Cardiac fibroblast (primary cell): Measurements from ENCODE around the gene ARHGEF11.

Source experiments
- DNase-seq, 2 donors: peaks; one replicate each; pipeline versions ENCODE4 v3.0.0 to v3.0.0-alpha.2; 2010; ENCODE audit warnings: low read depth in 2 of 2
- H3K4me3 ChIP-seq, 2 donors: replicated peaks in 1 of 2; 1 replicate in 1 of 2; 2 replicates in 1 of 2; pipeline ENCODE4 v1.5.1; 2011; ENCODE audit warnings: low read depth in 2 of 2, low read length in 2 of 2, mild to moderate bottlenecking in 2 of 2, moderate library complexity in 1 of 2
- CTCF ChIP-seq: IDR thresholded peaks from one replicate; pipeline ENCODE4 v1.5.1; 2011; ENCODE audit warnings: low read depth, mild to moderate bottlenecking, low read length, inconsistent platforms

Gene ARHGEF11

GRCh38 chr1:157090771-157091170 is 45.2 kb upstream of the ARHGEF11 start:
- TF ChIP-seq CTCF = no peak
- H3K4me3 ChIP-seq = no peak overlapping the region
- no peak for DNase-seq

DNA sequence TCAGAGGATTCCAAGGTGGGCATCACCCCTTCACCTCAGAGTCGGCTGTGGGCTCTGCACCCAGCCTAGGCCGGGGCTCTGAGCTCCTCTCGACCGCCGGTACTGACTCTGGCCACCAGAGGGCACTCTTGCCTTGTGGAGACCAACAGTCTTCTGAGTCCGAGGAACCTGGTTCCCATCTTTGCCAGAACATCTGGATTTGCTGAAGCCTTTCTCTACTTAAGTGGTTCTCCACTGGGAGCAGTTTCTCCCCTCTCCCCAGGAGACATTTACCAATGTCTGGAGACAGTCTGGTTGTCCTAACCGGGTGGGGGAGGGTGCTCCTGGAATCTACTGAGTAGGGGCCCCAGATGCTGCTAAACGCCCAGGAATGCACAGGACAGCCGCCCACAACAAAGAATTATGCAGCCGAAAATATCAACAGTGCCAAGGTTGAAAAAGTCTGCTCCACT is 44.7 kb upstream of the ARHGEF11 start:
- TF ChIP-seq CTCF = peak; percentile 93
- H3K4me3 ChIP-seq = no peak overlapping the region
- DNase-seq = peak; percentile 89 to 92

- DNase-seq = no peak
- no peak overlapping the region for H3K4me3 ChIP-seq
- TF ChIP-seq CTCF = no peak
These were observed 44.2 kb upstream of the ARHGEF11 start for GRCh38 chr1:157089789-157090188.

- no peak for TF ChIP-seq CTCF
- no peak for DNase-seq
These were observed 43.1 kb upstream of the ARHGEF11 start for GRCh38 chr1:157088607-157089006.

GRCh38 chr1:157087030-157087429 is 41.5 kb upstream of the ARHGEF11 start:
- no peak for DNase-seq
- TF ChIP-seq CTCF = no peak
- no peak overlapping the region for H3K4me3 ChIP-seq

More at GRCh38 chr1:157088607-157089006, 43.1 kb upstream of the ARHGEF11 start:
- no peak overlapping the region for H3K4me3 ChIP-seq

DNA sequence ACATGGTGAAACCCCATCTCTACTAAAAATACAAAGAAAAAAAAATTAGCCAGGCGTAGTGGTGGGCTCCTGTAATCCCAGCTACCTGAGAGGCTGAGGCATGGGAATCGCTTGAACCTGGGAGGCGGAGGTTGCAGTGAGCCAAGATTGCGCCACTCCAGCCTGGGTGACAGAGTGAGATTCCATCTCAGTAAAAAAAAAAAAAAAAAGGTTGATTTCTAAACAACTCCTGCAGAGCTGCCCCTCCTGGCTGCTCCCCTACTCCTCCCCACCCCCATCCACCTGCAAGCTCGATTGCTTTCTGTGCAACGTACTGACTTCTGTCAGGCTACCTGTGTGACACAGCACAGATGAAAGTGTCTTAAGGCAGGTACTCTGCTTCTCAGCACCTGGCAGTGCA is 40.8 kb upstream of the ARHGEF11 start:
- TF ChIP-seq CTCF = no peak
- no peak for DNase-seq
- H3K4me3 ChIP-seq = no peak overlapping the region

GRCh38 chr1:157085421-157085820 is 39.9 kb upstream of the ARHGEF11 start:
- no peak for TF ChIP-seq CTCF
- DNase-seq = peak; percentile 47 to 65
- H3K4me3 ChIP-seq = no peak overlapping the region
